ENCODE results near the gene REN. TPM values are rescaled to one million over a fixed set of nuclear protein-coding genes. Genes with fewer than 3 reads are reported as not detected.

The REN gene
- total and polyA plus RNA-seq, 9 of the 15 experiments (the other 6 are each of a cell fraction or from before 2014, with no cell fraction given): 1.7 to 9.9 (median 3.1) TPM

- intact Hi-C loops (cut with micrococcal nuclease) (no loop called here), in situ Hi-C loops (cut with MboI) (no loop called here)
- WGBS (ENCODE audit: insufficient coverage, low coverage, missing lambda C conversion rate): 1% methylated on average over 6 of the region's 6 CpGs
- H3K4me2 ChIP-seq (ENCODE audit: insufficient read depth, low read length): no peak overlapping the region
- H3K27me3 ChIP-seq (ENCODE audit: control insufficient read depth in 2 of 2, insufficient read depth in 2 of 2, low read length in 2 of 2): peaks cover 17 to 43% of the 10 kb centered on the region in 2 experiments
- no peaks in the 10 kb centered on the region for H3K9me1 ChIP-seq (ENCODE audit: control insufficient read depth, insufficient read depth, low read length)
- no peak overlapping the region for H3K9ac ChIP-seq (ENCODE audit: insufficient read depth in 1 of 2, low read depth in 2 of 2, low read length in 2 of 2)
- peaks cover 5% of the 10 kb centered on the region; the same call in 1 of the 2 replicates for H4K20me1 ChIP-seq (replicated peaks; ENCODE audit: control insufficient read depth, insufficient read depth, low read length)
- no peak overlapping the region for H2AFZ ChIP-seq (ENCODE audit: low read depth, low read length)
- no peak overlapping the region for H3K4me3 ChIP-seq
- ChIA-PET CTCF (ENCODE audit: low intra/inter-chr PET ratio) (interaction anchor here (0.7 kb wide), 1 partner anchor 74 kb away, joined by 5 read pairs; no protein-coding TSS in a partner anchor), POLR2A (interaction anchor here (0.5 kb wide), 1 partner anchor 681 kb away, joined by 3 read pairs; no protein-coding TSS in a partner anchor)
- H3K36me3 ChIP-seq (ENCODE audit: control insufficient read depth, insufficient read depth, low read length): no peaks in the 10 kb centered on the region
- DNase-seq (ENCODE audit: extremely low read depth in 1 of 4, low spot score in 3 of 4): no peak
- ATAC-seq: no peak
- H3K9me3 ChIP-seq (replicated peaks; ENCODE audit: control insufficient read depth, insufficient read depth, low read depth, low read length): no peaks in the 10 kb centered on the region
- no peak for FAIRE-seq
- no TSS peak for BruUV-seq (replicated peaks)
- H3K79me2 ChIP-seq (ENCODE audit: control insufficient read depth, insufficient read depth, low read length): no peaks in the 10 kb centered on the region
- TF ChIP-seq ZNF274 (IDR thresholded peaks at IDR 0.05; ENCODE audit: borderline replicate concordance, low read depth, low read length) (no peak), GATAD2B (IDR thresholded peaks at IDR 0.05; ENCODE audit: borderline replicate concordance) (no peak), ZNF407 (IDR thresholded peaks at IDR 0.05; ENCODE audit: low read depth) (no peak), BRD9 (IDR thresholded peaks at IDR 0.05; ENCODE audit: low read depth, partially characterized antibody) (no peak), HOMEZ (CRISPR knock-in tag; IDR thresholded peaks at IDR 0.05) (no peak), MCM3 (IDR thresholded peaks at IDR 0.05) (no peak), RBM17 (IDR thresholded peaks at IDR 0.05; ENCODE audit: borderline replicate concordance, low read depth, low read length) (no peak), ZNF79 (CRISPR knock-in tag; IDR thresholded peaks at IDR 0.05; ENCODE audit: low read depth) (no peak), CEBPB (tag; IDR thresholded peaks at IDR 0.05) (peak; percentile 56; the same call in 1 of the 2 replicates), CEBPG (CRISPR knock-in tag; IDR thresholded peaks at IDR 0.05) (no peak), CEBPG (tag; conservative IDR thresholded peaks at IDR 0.05 in 1 of 2, IDR thresholded peaks at IDR 0.05 in 1 of 2) (peak; percentile 54 to 56)
- H3K4me1 ChIP-seq (replicated peaks in 1 of 2; ENCODE audit: control insufficient read depth in 2 of 2, insufficient read depth in 2 of 2, low read length in 2 of 2): peaks cover 0 to 12% of the 10 kb centered on the region in 2 experiments; a peak in 2 of 5 replicates
- no peak overlapping the region for H3K27ac ChIP-seq (ENCODE audit: extremely low read depth, low read depth, low read length)
Observed at GRCh38 chr1:204132718-204133117, 33.4 kb downstream of the REN start.

Data from K562 (cell line).